HCT116 (cell line): ENCODE measurements around the gene MYO5C. TPM values are rescaled to one million over a fixed set of nuclear protein-coding genes. Genes with fewer than 3 reads are reported as not detected.

Experiments used
- ATAC-seq: fragments of 200-7000 bp; cut with Tn5 transposase; 2 replicates; pipeline ENCODE4 v1.9.1; 2020; ENCODE audit warnings: mild to moderate bottlenecking, moderate library complexity
- BruUV-seq: library from RNA; stranded (reverse); fragments of 400-500 nt; replicated peaks from 2 replicates; lab custom pipeline; 2021; lab: Mats Ljungman, UMichigan
- CTCF ChIA-PET: fragments of 300-600 bp; sonication (Branson Sonifier 250); formaldehyde crosslinking; loops from one replicate; lab custom pipeline; 2021; ENCODE audit warnings: antibody characterized with exemption; lab: Charles Lee
- POLR2A ChIA-PET: fragments of 300-600, 350-600 bp; sonication (Branson Sonifier 250); formaldehyde crosslinking; loops from one replicate; lab custom pipeline; 2021; ENCODE audit warnings: antibody characterized with exemption; lab: Charles Lee
- RAD21 ChIA-PET, 2 experiments: fragments of 300-600 bp; sonication (Branson Sonifier 250); formaldehyde crosslinking; loops; one replicate each; lab custom pipeline; 2023; ENCODE audit warnings: low total read pairs in 2 of 2; ENCODE audit not compliant: uncharacterized antibody in 2 of 2, unreplicated experiment in 2 of 2, low non-redundant PET in 1 of 2; lab: Charles Lee
- DNase-seq: peaks from one replicate; pipeline ENCODE4 v3.0.0-alpha.2; 2010; ENCODE audit warnings: low read depth, low spot score
- H2AFZ ChIP-seq: fragments of 200-600 bp; shearing (Covaris generic), sonication (generic); 2 replicates; pipeline ENCODE4 v1.6.1; 2017; ENCODE audit warnings: low read depth, mixed run types, mixed read lengths, antibody characterized with exemption, low read length; ENCODE audit not compliant: poor library complexity, severe bottlenecking
- H3K27ac ChIP-seq: 2 replicates; pipeline ENCODE4 v1.5.1; 2012; ENCODE audit warnings: low read depth, low read length
- H3K27me3 ChIP-seq: fragments of 200-600 bp; sonication (generic); 2 replicates; pipeline ENCODE4 v1.6.1; 2016; ENCODE audit warnings: mixed run types, low read length, mixed read lengths; ENCODE audit not compliant: insufficient read depth
- H3K36me3 ChIP-seq, 2 experiments: fragments of 200-500 bp in 1 of 2; fragments of 200-600 bp in 1 of 2; sonication (Bioruptor generic) in 1 of 2; sonication (generic) in 1 of 2; 2 replicates each; pipeline versions ENCODE4 v1.5.1 to v1.6.1; 2014 to 2016; ENCODE audit warnings: low read length in 2 of 2, inconsistent platforms in 1 of 2, mixed read lengths in 1 of 2, mixed run types in 1 of 2; ENCODE audit not compliant: insufficient read depth in 2 of 2, control insufficient read depth in 1 of 2
- H3K4me1 ChIP-seq, 2 experiments: fragments of 200-600 bp in 1 of 2; sonication (generic) in 1 of 2; 2 replicates each; pipeline versions ENCODE4 v1.5.1 to v1.6.1; 2012 to 2017; ENCODE audit warnings: low read length in 2 of 2, inconsistent platforms in 1 of 2, mild to moderate bottlenecking in 1 of 2, mixed read lengths in 1 of 2, mixed run types in 1 of 2, moderate library complexity in 1 of 2; ENCODE audit not compliant: insufficient read depth in 2 of 2, control insufficient read depth in 1 of 2
- H3K4me2 ChIP-seq: fragments of 200-600 bp; sonication (generic); 2 replicates; pipeline ENCODE4 v1.6.1; 2017; ENCODE audit warnings: mixed run types, low read length, mixed read lengths
- H3K4me3 ChIP-seq, 2 experiments: fragments of 200-600 bp in 1 of 2; sonication (generic) in 1 of 2; replicated peaks in 1 of 2; 2 replicates each; pipeline ENCODE4 v1.5.1; 2011 to 2016; ENCODE audit warnings: low read length in 2 of 2, control low read depth in 1 of 2, low read depth in 1 of 2, mild to moderate bottlenecking in 1 of 2, mixed read lengths in 1 of 2, mixed run types in 1 of 2
- H3K79me2 ChIP-seq: fragments of 200-600 bp; sonication (generic); 2 replicates; pipeline ENCODE4 v1.6.1; 2017; ENCODE audit warnings: mild to moderate bottlenecking, mixed run types, low read length, moderate library complexity, mixed read lengths; ENCODE audit not compliant: insufficient read depth
- H3K9ac ChIP-seq: fragments of 200-600 bp; sonication (generic); 2 replicates; pipeline ENCODE4 v1.6.1; 2016; ENCODE audit warnings: low read length, mixed read lengths
- H3K9me2 ChIP-seq: fragments of 200-600 bp; sonication (generic), shearing (Covaris generic); 2 replicates; pipeline ENCODE4 v1.6.1; 2017; ENCODE audit warnings: mixed run types, mild to moderate bottlenecking, moderate library complexity; ENCODE audit not compliant: insufficient read depth
- H3K9me3 ChIP-seq, 2 experiments: fragments of 200-500 bp in 1 of 2; fragments of 200-600 bp in 1 of 2; sonication (Bioruptor generic) in 1 of 2; sonication (generic) in 1 of 2; 2 replicates each; pipeline ENCODE4 v1.6.1; 2014 to 2017; ENCODE audit warnings: low read length in 2 of 2, mixed read lengths in 2 of 2, inconsistent platforms in 1 of 2, low read depth in 1 of 2, mild to moderate bottlenecking in 1 of 2, mixed run types in 1 of 2, moderate library complexity in 1 of 2; ENCODE audit not compliant: control insufficient read depth in 1 of 2, insufficient read depth in 1 of 2
- H4K20me1 ChIP-seq: fragments of 200-600 bp; sonication (generic), shearing (Covaris generic); 2 replicates; pipeline ENCODE4 v1.6.1; 2017; ENCODE audit warnings: mixed run types, mild to moderate bottlenecking, moderate library complexity; ENCODE audit not compliant: insufficient read depth
- CEBPB ChIP-seq: IDR thresholded peaks from 2 replicates; pipeline ENCODE4 v1.6.1; 2012; ENCODE audit warnings: low read depth
- EGR1 ChIP-seq: IDR thresholded peaks from 2 replicates; pipeline ENCODE4 v1.6.1; 2012; ENCODE audit warnings: low read depth
- ELF1 ChIP-seq: IDR thresholded peaks from 2 replicates; pipeline ENCODE4 v1.6.1; 2012; ENCODE audit warnings: low read depth, borderline replicate concordance
- FOSL1 ChIP-seq: IDR thresholded peaks from 2 replicates; pipeline ENCODE4 v1.6.1; 2012; ENCODE audit warnings: low read depth
- JUND ChIP-seq: IDR thresholded peaks from 2 replicates; pipeline ENCODE4 v1.6.1; 2012
- POLR2A ChIP-seq: IDR thresholded peaks from 2 replicates; pipeline ENCODE4 v1.7.0; 2011; ENCODE audit warnings: borderline replicate concordance; ENCODE audit not compliant: insufficient read depth, insufficient read length; ENCODE audit errors: extremely low read depth
- POLR2AphosphoS5 ChIP-seq: IDR thresholded peaks from 2 replicates; pipeline ENCODE4 v1.6.1; 2011; ENCODE audit warnings: mild to moderate bottlenecking, low read depth, low read length, moderate library complexity
- RAD21 ChIP-seq: IDR thresholded peaks from 2 replicates; pipeline ENCODE4 v1.6.1; 2012; ENCODE audit warnings: low read depth, mild to moderate bottlenecking
- SP1 ChIP-seq: IDR thresholded peaks from 2 replicates; pipeline ENCODE4 v1.6.1; 2012; ENCODE audit warnings: low read depth
- SRF ChIP-seq: IDR thresholded peaks from 2 replicates; pipeline ENCODE4 v1.6.1; 2012; ENCODE audit warnings: low read depth
- TCF7L2 ChIP-seq: IDR thresholded peaks from 2 replicates; pipeline ENCODE4 v1.7.0; 2011; ENCODE audit warnings: borderline replicate concordance, inconsistent platforms; ENCODE audit not compliant: insufficient read depth, insufficient read length; ENCODE audit errors: extremely low read depth
- YY1 ChIP-seq: IDR thresholded peaks from 2 replicates; pipeline ENCODE4 v1.6.1; 2011; ENCODE audit warnings: low read length, low read depth, moderate library complexity, mild to moderate bottlenecking; ENCODE audit not compliant: insufficient replicate concordance; ENCODE audit errors: extremely low read depth
- ZFX ChIP-seq: fragments of 450-650 bp; IDR thresholded peaks from 2 replicates; pipeline ENCODE4 v1.6.1; 2017
- intact Hi-C: fragments of 100-400 bp; cut with micrococcal nuclease; formaldehyde crosslinking; loops from 2 replicates; pipeline ENCODE4 v1.10.0; 2022
- total RNA-seq: library from RNA; stranded (reverse); gene quantifications from one replicate; pipeline ENCODE4 v1.2.1, GENCODE V29; 2021; ENCODE audit not compliant: unreplicated experiment
- TF ChIP-seq, protein P1 (sequence below): IDR thresholded peaks from 2 replicates; pipeline ENCODE4 v1.6.1; 2011; ENCODE audit warnings: mild to moderate bottlenecking, low read length, moderate library complexity; ENCODE audit not compliant: insufficient replicate concordance; ENCODE audit errors: extremely low read depth
- TF ChIP-seq, protein P2 (sequence below): IDR thresholded peaks from 2 replicates; pipeline ENCODE4 v1.6.1; 2012; ENCODE audit warnings: low read depth
- TF ChIP-seq, protein P3 (sequence below): IDR thresholded peaks from 2 replicates; pipeline ENCODE4 v1.6.1; 2012

Gene MYO5C
- total RNA-seq, 1 experiment from 2014 or later, result 34.0 TPM

DNA sequence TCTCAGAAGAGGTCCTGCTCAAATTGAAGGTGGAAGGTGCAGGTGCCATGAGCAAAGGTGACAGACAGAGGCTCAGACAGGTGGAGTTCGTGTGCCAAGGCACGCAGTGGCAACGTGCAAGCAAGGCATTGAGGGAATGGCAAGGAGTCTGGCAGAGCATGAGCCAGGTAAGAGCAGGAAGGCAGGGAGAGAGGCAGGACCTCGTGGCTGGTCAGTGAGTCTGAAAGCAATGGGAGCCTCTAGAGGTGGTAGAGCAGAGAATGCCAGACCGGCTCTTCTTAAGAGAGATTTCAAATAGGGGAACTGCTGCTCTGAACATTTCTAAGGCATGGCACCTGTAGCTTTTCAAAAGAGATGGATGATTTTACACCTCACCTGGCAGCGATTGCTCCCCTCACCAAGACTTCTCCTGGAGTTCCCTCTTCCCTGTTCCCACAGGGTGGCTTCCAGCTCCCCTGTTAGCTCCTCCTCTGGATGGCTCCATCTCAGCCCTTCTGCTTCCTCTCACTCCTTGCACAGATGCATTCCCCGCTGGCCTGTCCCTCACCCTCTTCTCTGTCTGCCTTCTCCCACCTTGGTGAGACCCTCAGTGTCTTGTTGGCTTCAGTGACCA is 2.7 kb downstream of the MYO5C start:
- no peak for ATAC-seq
- intact Hi-C loops, result no loop called here
- CTCF ChIA-PET, result no interaction called here
- no peak overlapping the region for H2AFZ ChIP-seq
- no peaks in the 10 kb centered on the region for H3K9me2 ChIP-seq
- no peaks in the 10 kb centered on the region; a peak in 1 of 4 replicates for H3K36me3 ChIP-seq
- H3K27me3 ChIP-seq, result no peaks in the 10 kb centered on the region
- H3K4me3 ChIP-seq, result no peak overlapping the region
- TF ChIP-seq RAD21, result no peak
- TF ChIP-seq JUND, result no peak
- TF ChIP-seq, protein P1, sequence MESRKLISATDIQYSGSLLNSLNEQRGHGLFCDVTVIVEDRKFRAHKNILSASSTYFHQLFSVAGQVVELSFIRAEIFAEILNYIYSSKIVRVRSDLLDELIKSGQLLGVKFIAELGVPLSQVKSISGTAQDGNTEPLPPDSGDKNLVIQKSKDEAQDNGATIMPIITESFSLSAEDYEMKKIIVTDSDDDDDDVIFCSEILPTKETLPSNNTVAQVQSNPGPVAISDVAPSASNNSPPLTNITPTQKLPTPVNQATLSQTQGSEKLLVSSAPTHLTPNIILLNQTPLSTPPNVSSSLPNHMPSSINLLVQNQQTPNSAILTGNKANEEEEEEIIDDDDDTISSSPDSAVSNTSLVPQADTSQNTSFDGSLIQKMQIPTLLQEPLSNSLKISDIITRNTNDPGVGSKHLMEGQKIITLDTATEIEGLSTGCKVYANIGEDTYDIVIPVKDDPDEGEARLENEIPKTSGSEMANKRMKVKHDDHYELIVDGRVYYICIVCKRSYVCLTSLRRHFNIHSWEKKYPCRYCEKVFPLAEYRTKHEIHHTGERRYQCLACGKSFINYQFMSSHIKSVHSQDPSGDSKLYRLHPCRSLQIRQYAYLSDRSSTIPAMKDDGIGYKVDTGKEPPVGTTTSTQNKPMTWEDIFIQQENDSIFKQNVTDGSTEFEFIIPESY, result no peak
- TF ChIP-seq SP1, result no peak
- TF ChIP-seq POLR2A, result no peak
- TF ChIP-seq POLR2AphosphoS5, result no peak
- TF ChIP-seq YY1, result no peak
- TF ChIP-seq, protein P2, sequence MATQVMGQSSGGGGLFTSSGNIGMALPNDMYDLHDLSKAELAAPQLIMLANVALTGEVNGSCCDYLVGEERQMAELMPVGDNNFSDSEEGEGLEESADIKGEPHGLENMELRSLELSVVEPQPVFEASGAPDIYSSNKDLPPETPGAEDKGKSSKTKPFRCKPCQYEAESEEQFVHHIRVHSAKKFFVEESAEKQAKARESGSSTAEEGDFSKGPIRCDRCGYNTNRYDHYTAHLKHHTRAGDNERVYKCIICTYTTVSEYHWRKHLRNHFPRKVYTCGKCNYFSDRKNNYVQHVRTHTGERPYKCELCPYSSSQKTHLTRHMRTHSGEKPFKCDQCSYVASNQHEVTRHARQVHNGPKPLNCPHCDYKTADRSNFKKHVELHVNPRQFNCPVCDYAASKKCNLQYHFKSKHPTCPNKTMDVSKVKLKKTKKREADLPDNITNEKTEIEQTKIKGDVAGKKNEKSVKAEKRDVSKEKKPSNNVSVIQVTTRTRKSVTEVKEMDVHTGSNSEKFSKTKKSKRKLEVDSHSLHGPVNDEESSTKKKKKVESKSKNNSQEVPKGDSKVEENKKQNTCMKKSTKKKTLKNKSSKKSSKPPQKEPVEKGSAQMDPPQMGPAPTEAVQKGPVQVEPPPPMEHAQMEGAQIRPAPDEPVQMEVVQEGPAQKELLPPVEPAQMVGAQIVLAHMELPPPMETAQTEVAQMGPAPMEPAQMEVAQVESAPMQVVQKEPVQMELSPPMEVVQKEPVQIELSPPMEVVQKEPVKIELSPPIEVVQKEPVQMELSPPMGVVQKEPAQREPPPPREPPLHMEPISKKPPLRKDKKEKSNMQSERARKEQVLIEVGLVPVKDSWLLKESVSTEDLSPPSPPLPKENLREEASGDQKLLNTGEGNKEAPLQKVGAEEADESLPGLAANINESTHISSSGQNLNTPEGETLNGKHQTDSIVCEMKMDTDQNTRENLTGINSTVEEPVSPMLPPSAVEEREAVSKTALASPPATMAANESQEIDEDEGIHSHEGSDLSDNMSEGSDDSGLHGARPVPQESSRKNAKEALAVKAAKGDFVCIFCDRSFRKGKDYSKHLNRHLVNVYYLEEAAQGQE, result no peak
- TF ChIP-seq EGR1, result no peak
- no peak for TF ChIP-seq TCF7L2
- TF ChIP-seq ELF1, result no peak
- no peak for TF ChIP-seq SRF
- no peak for TF ChIP-seq FOSL1
- TF ChIP-seq, protein P3, sequence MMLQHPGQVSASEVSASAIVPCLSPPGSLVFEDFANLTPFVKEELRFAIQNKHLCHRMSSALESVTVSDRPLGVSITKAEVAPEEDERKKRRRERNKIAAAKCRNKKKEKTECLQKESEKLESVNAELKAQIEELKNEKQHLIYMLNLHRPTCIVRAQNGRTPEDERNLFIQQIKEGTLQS, result no peak
- TF ChIP-seq ZFX, result no peak
- TF ChIP-seq CEBPB, result no peak
- DNase-seq, result no peak
- H3K27ac ChIP-seq, result no peak overlapping the region
- RAD21 ChIA-PET, result no interaction called here
- H3K4me1 ChIP-seq, result peaks cover 9 to 28% of the 10 kb centered on the region in 2 experiments; a peak in 3 of 4 replicates
- H3K79me2 ChIP-seq, result peaks cover 67% of the 10 kb centered on the region
- no peaks in the 10 kb centered on the region for H3K9me3 ChIP-seq
- BruUV-seq, result no TSS peak
- H4K20me1 ChIP-seq, result no peaks in the 10 kb centered on the region
- H3K9ac ChIP-seq, result no peak overlapping the region
- no peak overlapping the region for H3K4me2 ChIP-seq
- POLR2A ChIA-PET, result no interaction called here
